ENCODE data around the gene TRAPPC11. TPM values are rescaled to one million over a fixed set of nuclear protein-coding genes. Genes with fewer than 3 reads are reported as not detected.

Gene TRAPPC11
- total and polyA plus RNA-seq, 2 of the 4 experiments (the other 2 are of a cell fraction): 25.3 to 56.8 TPM

- no TSS peak for BruUV-seq (replicated peaks)
- WGBS, 2 experiments (ENCODE audit: extremely low coverage in 2 of 2, insufficient read length in 1 of 2): 95% methylated on average over 4 of the region's 8 CpGs; no CpG with 5 or more reads in 1 of the 2 experiments
- H3K4me2 ChIP-seq (ENCODE audit: low read depth, low read length): peak overlapping the region; percentile 46
Measured at GRCh38 chr4:183636503-183636902, 22.6 kb upstream of the TRAPPC11 start.

More at GRCh38 chr4:183636503-183636902, 22.6 kb upstream of the TRAPPC11 start:
- intact Hi-C loops (cut with micrococcal nuclease): loop anchor here (5.0 kb wide), 1 partner anchor 129 kb away; the partner anchor contains the start of gene ING2
- H2AFZ ChIP-seq (replicated peaks; ENCODE audit: low read length, poor library complexity): no peak overlapping the region
- ChIA-PET CTCF (interaction anchor here (0.5 to 0.6 kb wide), 2 partner anchors 139 to 186 kb away, joined by 3 read pairs; no protein-coding TSS in a partner anchor), POLR2A (ENCODE audit: unreplicated experiment) (no interaction called here)
- no peak for ATAC-seq (ENCODE audit: low read depth)
- dilution Hi-C loops (cut with HindIII; ENCODE audit: low sequenced_read_pairs, unreplicated experiment): no loop called here
- H3K23ac ChIP-seq (ENCODE audit: low read depth, low read length): no peak overlapping the region
- no peak overlapping the region for H3K4me3 ChIP-seq (ENCODE audit: insufficient read depth, low read depth, low read length)
- no peaks in the 10 kb centered on the region for H3K9me3 ChIP-seq (ENCODE audit: control insufficient read depth, insufficient read depth, low read length)
- H3K9ac ChIP-seq (ENCODE audit: low read depth, low read length): peak overlapping the region; percentile 40; the same call in 1 of the 2 replicates
- no peaks in the 10 kb centered on the region for H4K20me1 ChIP-seq (ENCODE audit: insufficient read depth, low read length)
- H3K79me1 ChIP-seq (ENCODE audit: low read depth in 1 of 2, low read length in 2 of 2): no peaks in the 10 kb centered on the region
- H3K4ac ChIP-seq (ENCODE audit: low read depth, low read length): peak overlapping the region; percentile 48; the same call in 1 of the 2 replicates
- no peak for DNase-seq
- TF ChIP-seq RCOR1 (IDR thresholded peaks at IDR 0.05; ENCODE audit: insufficient replicate concordance, low read length) (no peak), FOS (IDR thresholded peaks at IDR 0.05; ENCODE audit: low read depth, low read length) (no peak), BHLHE40 (IDR thresholded peaks at IDR 0.05; ENCODE audit: low read depth, low read length) (no peak), ELK1 (IDR thresholded peaks at IDR 0.05; ENCODE audit: borderline replicate concordance, low read depth, low read length) (no peak), CHD1 (IDR thresholded peaks at IDR 0.05; ENCODE audit: low read depth, low read length) (no peak), USF2 (IDR thresholded peaks at IDR 0.05; ENCODE audit: low read depth, low read length) (no peak), MXI1 (IDR thresholded peaks at IDR 0.05; ENCODE audit: borderline replicate concordance, low read depth, low read length) (no peak), RAD21 (IDR thresholded peaks at IDR 0.05; ENCODE audit: low read length) (no peak), MAFK (IDR thresholded peaks at IDR 0.05; ENCODE audit: low read depth, low read length) (no peak), NFE2L2 (IDR thresholded peaks at IDR 0.05; ENCODE audit: low read depth, low read length) (no peak), CEBPB (IDR thresholded peaks at IDR 0.05; ENCODE audit: low read depth, low read length) (no peak), MAZ (IDR thresholded peaks at IDR 0.05; ENCODE audit: borderline replicate concordance, low read depth, low read length) (no peak), POLR2A (IDR thresholded peaks at IDR 0.05; ENCODE audit: low read depth, low read length) (no peak), SMC3 (IDR thresholded peaks at IDR 0.05; ENCODE audit: low read depth, low read length) (no peak), RFX5 (IDR thresholded peaks at IDR 0.05; ENCODE audit: low read depth, low read length) (no peak)
- TF ChIP-seq, protein P1, sequence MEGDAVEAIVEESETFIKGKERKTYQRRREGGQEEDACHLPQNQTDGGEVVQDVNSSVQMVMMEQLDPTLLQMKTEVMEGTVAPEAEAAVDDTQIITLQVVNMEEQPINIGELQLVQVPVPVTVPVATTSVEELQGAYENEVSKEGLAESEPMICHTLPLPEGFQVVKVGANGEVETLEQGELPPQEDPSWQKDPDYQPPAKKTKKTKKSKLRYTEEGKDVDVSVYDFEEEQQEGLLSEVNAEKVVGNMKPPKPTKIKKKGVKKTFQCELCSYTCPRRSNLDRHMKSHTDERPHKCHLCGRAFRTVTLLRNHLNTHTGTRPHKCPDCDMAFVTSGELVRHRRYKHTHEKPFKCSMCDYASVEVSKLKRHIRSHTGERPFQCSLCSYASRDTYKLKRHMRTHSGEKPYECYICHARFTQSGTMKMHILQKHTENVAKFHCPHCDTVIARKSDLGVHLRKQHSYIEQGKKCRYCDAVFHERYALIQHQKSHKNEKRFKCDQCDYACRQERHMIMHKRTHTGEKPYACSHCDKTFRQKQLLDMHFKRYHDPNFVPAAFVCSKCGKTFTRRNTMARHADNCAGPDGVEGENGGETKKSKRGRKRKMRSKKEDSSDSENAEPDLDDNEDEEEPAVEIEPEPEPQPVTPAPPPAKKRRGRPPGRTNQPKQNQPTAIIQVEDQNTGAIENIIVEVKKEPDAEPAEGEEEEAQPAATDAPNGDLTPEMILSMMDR (conservative IDR thresholded peaks at IDR 0.05; ENCODE audit: low read depth, low read length): no peak
- H3K14ac ChIP-seq (replicated peaks; ENCODE audit: low read depth, low read length): 0 out of 2 replicates have a peak overlapping the region, but pooled peaks have one; percentile 20
- H4K8ac ChIP-seq (ENCODE audit: low read depth in 2 of 2, low read length in 2 of 2): peak overlapping the region; percentile 45 to 70; a peak in 2 of 4 replicates
- peak overlapping the region; percentile 59 for H2BK5ac ChIP-seq (ENCODE audit: low read depth, low read length, poor library complexity, severe bottlenecking)
- H3K36me3 ChIP-seq (ENCODE audit: control insufficient read depth, insufficient read depth, low read length): no peaks in the 10 kb centered on the region
- peak overlapping the region; percentile 60 for H4K91ac ChIP-seq (ENCODE audit: insufficient read depth, low read depth, low read length)
- H2AK5ac ChIP-seq (ENCODE audit: low read depth, low read length): peak overlapping the region; percentile 68
- H2BK15ac ChIP-seq (ENCODE audit: low read depth, low read length): peak overlapping the region; percentile 69; the same call in 2 of the 3 replicates
- H3K27ac ChIP-seq (ENCODE audit: insufficient read depth, low read length): peak overlapping the region; percentile 70; the same call in 1 of the 2 replicates
- in situ Hi-C loops (cut with MboI; ENCODE audit: low sequenced_read_pairs): no loop called here
- H3K9me1 ChIP-seq (ENCODE audit: insufficient read depth, low read length): no peaks in the 10 kb centered on the region; the same call in none of the 2 replicates
- H3K27me3 ChIP-seq (ENCODE audit: control insufficient read depth, insufficient read depth, low read length): no peaks in the 10 kb centered on the region
- H3K4me1 ChIP-seq (ENCODE audit: control insufficient read depth, insufficient read depth, low read length): peaks cover 20% of the 10 kb centered on the region
- peak overlapping the region; percentile 50 for H2BK120ac ChIP-seq (ENCODE audit: low read depth, low read length)
- H2BK20ac ChIP-seq (ENCODE audit: low read depth, low read length): peak overlapping the region; percentile 17
- peak overlapping the region; percentile 65 for H4K5ac ChIP-seq (ENCODE audit: low read depth, low read length)
- H3K18ac ChIP-seq (ENCODE audit: low read depth, low read length): peak overlapping the region; percentile 81; the same call in 1 of the 2 replicates
- H3K56ac ChIP-seq (ENCODE audit: extremely low read depth, insufficient read depth, low read length): no peak overlapping the region
- no peak overlapping the region for H2AK9ac ChIP-seq (replicated peaks; ENCODE audit: low read depth, low read length, poor library complexity)
